ENCODE results near the gene OR52K1. TPM values are rescaled to one million over a fixed set of nuclear protein-coding genes. Genes with fewer than 3 reads are reported as not detected.

The OR52K1 gene
- total RNA-seq, 2 donors from 2014 or later: not detected

DNA sequence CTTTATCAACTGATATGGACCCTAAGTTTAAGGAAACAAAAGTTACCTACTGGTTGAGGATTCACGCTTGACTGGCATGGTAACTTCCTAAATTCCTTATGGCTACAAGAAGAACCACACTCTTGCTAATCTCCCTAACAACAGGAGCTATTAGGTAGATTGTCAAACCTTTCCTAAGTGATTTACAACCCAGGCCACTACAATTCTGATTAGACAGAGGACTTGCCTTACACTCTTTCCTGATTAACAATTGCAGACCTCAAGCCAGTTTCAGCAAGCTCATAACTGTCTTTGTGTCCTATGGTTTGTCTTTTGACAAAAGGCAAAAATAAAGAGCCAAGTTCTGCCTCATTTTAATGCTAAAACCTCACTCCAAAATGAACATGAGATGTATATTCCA, 17.0 kb upstream of the OR52K1 start:
- no peak overlapping the region for H3K27ac ChIP-seq (ENCODE audit: low read depth, low read length)
- no peak overlapping the region for H3K27ac Mint-ChIP-seq

DNA sequence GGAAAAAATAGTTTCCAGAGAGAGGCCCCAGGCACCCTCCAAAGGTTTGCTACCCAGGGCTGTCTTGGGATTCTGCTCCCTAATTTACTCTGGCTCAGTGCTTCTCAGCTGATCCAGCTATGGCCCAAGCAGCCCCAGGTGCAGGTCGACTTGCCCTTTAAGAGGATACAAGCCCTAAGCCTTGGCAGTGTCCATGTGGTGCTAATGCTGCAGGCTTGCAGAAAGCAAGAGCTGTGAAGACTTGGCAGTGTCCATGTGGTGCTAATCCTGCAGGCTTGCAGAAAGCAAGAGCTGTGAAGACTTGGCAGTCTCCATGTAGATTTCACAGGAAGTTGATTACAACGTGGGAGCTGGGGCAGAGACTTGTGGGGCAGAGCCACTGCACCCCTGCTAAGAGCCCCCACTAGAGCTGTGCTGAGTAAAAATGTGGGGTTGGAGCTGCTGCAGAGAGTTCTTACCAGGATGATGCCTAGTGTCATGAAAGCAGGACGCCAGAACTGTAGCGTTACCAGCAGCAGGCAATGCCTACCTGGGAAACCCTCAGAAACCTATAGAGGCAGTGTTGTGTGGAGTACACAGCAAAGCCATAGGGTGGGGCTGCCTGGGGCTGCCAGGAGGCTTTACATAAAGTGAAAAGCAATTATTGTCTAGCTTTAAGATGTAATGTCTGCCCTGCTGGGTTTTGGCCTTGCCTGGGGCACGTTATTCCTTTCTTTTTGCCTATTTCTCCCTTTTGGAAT, 16.1 kb upstream of the OR52K1 start:
- peak; percentile 59 for DNase-seq
- Histone ChIP-seq H3K9me3 (ENCODE audit: control insufficient read depth, low read length) (peaks cover 30% of the 10 kb centered on the region), H3K9ac (ENCODE audit: extremely low read depth, low read length, poor library complexity, severe bottlenecking) (no peak overlapping the region), H3K27me3 (ENCODE audit: control insufficient read depth, insufficient read depth, low read length, poor library complexity, severe bottlenecking) (no peaks in the 10 kb centered on the region), H3K36me3 (ENCODE audit: control insufficient read depth, insufficient read depth, low read length) (no peaks in the 10 kb centered on the region), H3K27ac (ENCODE audit: low read depth, low read length) (no peak overlapping the region), H3K4me1 (ENCODE audit: control insufficient read depth, insufficient read depth, low read length) (no peaks in the 10 kb centered on the region), H3K4me3 (ENCODE audit: low read length) (no peak overlapping the region)
- Mint-ChIP-seq H3K4me3 (no peak overlapping the region), H3K9me3 (peaks cover 12% of the 10 kb centered on the region), H3K4me1 (no peaks in the 10 kb centered on the region), H3K27ac (no peak overlapping the region), H3K27me3 (ENCODE audit: insufficient read depth) (no peaks in the 10 kb centered on the region), H3K36me3 (ENCODE audit: low read depth) (no peaks in the 10 kb centered on the region)
- TF ChIP-seq, protein P1, sequence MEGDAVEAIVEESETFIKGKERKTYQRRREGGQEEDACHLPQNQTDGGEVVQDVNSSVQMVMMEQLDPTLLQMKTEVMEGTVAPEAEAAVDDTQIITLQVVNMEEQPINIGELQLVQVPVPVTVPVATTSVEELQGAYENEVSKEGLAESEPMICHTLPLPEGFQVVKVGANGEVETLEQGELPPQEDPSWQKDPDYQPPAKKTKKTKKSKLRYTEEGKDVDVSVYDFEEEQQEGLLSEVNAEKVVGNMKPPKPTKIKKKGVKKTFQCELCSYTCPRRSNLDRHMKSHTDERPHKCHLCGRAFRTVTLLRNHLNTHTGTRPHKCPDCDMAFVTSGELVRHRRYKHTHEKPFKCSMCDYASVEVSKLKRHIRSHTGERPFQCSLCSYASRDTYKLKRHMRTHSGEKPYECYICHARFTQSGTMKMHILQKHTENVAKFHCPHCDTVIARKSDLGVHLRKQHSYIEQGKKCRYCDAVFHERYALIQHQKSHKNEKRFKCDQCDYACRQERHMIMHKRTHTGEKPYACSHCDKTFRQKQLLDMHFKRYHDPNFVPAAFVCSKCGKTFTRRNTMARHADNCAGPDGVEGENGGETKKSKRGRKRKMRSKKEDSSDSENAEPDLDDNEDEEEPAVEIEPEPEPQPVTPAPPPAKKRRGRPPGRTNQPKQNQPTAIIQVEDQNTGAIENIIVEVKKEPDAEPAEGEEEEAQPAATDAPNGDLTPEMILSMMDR (conservative IDR thresholded peaks at IDR 0.05): peak; percentile 42
- 58 to 70% methylated on average over 4 to 5 of the region's 5 CpGs for WGBS, 2 experiments (ENCODE audit: insufficient coverage in 1 of 2, insufficient read length in 1 of 2)

More for the DNA sequence above, 17.0 kb upstream of the OR52K1 start:
- H3K36me3 Mint-ChIP-seq (ENCODE audit: low read depth): no peaks in the 10 kb centered on the region
- TF ChIP-seq, protein P1 (conservative IDR thresholded peaks at IDR 0.05): no peak
- Histone ChIP-seq H3K4me3 (ENCODE audit: low read length) (peak overlapping the region; percentile 8), H3K4me1 (ENCODE audit: control insufficient read depth, insufficient read depth, low read length) (no peaks in the 10 kb centered on the region), H3K9me3 (ENCODE audit: control insufficient read depth, low read length) (peaks cover 30% of the 10 kb centered on the region), H3K9ac (ENCODE audit: extremely low read depth, low read length, poor library complexity, severe bottlenecking) (no peak overlapping the region), H3K36me3 (ENCODE audit: control insufficient read depth, insufficient read depth, low read length) (no peaks in the 10 kb centered on the region), H3K27me3 (ENCODE audit: control insufficient read depth, insufficient read depth, low read length, poor library complexity, severe bottlenecking) (no peaks in the 10 kb centered on the region)
- peaks cover 12% of the 10 kb centered on the region for H3K9me3 Mint-ChIP-seq
- H3K27me3 Mint-ChIP-seq (ENCODE audit: insufficient read depth): no peaks in the 10 kb centered on the region
- 84 to 100% methylated on average over 1 of the region's 1 CpG for WGBS, 2 experiments (ENCODE audit: insufficient coverage in 1 of 2, insufficient read length in 1 of 2)
- H3K4me3 Mint-ChIP-seq: no peak overlapping the region
- no peaks in the 10 kb centered on the region for H3K4me1 Mint-ChIP-seq
- no peak for DNase-seq

DNA sequence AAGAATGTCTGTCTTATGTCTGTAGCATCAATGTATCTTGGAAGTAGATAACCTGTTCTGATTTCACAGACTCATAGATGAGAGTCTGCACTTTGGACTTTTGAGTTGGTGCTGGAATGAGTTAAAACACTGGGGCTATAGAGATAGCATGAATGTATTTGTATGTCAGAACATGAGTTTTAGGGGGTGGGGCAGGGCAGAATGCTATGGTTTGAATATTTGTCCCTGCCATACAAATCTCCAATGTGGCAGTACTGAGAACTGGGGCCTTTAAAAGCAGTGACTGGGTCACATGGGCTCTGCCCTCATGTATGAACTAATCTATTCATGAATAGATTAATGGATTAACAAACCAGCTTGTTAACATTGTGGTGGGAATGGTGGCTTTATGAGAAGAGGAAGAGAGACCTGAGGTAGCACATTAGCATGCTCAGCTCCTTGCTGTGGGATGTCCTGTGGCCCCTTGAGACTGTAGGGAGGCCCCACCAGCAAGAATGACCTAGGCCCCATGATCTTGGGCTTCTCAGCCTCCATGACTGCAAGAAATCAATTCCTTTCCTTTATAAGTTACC, 15.5 kb upstream of the OR52K1 start:
- no peak overlapping the region for H3K27ac ChIP-seq (ENCODE audit: low read depth, low read length)
- no peaks in the 10 kb centered on the region for H3K27me3 Mint-ChIP-seq (ENCODE audit: insufficient read depth)
- H3K9me3 ChIP-seq (ENCODE audit: control insufficient read depth, low read length): peaks cover 30% of the 10 kb centered on the region
- no peaks in the 10 kb centered on the region for H3K27me3 ChIP-seq (ENCODE audit: control insufficient read depth, insufficient read depth, low read length, poor library complexity, severe bottlenecking)
- H3K36me3 Mint-ChIP-seq (ENCODE audit: low read depth): no peaks in the 10 kb centered on the region
- H3K4me1 Mint-ChIP-seq: no peaks in the 10 kb centered on the region
- H3K9ac ChIP-seq (ENCODE audit: extremely low read depth, low read length, poor library complexity, severe bottlenecking): no peak overlapping the region
- no peak overlapping the region for H3K4me3 ChIP-seq (ENCODE audit: low read length)
- no peak for DNase-seq
- H3K4me1 ChIP-seq (ENCODE audit: control insufficient read depth, insufficient read depth, low read length): no peaks in the 10 kb centered on the region
- no peak overlapping the region for H3K27ac Mint-ChIP-seq
- TF ChIP-seq, protein P1 (conservative IDR thresholded peaks at IDR 0.05): no peak
- H3K9me3 Mint-ChIP-seq: peaks cover 12% of the 10 kb centered on the region
- no peaks in the 10 kb centered on the region for H3K36me3 ChIP-seq (ENCODE audit: control insufficient read depth, insufficient read depth, low read length)
- H3K4me3 Mint-ChIP-seq: no peak overlapping the region
